GM18951 (cell line): ENCODE measurements around the gene TCF20.

Experiments used
- POLR2A ChIP-seq: IDR thresholded peaks from 4 replicates; pipeline ENCODE4 v1.6.1; 2011; ENCODE audit warnings: mild to moderate bottlenecking; ENCODE audit not compliant: insufficient read length, insufficient read depth; ENCODE audit errors: extremely low read depth
- in situ Hi-C: fragments of 300-500 bp; cut with MboI; formaldehyde crosslinking; loops from one replicate; pipeline ENCODE4 v1.12.0; 2022; ENCODE audit warnings: low sequenced_read_pairs, mixed read lengths, inconsistent platforms; ENCODE audit not compliant: unreplicated experiment

Gene TCF20

DNA sequence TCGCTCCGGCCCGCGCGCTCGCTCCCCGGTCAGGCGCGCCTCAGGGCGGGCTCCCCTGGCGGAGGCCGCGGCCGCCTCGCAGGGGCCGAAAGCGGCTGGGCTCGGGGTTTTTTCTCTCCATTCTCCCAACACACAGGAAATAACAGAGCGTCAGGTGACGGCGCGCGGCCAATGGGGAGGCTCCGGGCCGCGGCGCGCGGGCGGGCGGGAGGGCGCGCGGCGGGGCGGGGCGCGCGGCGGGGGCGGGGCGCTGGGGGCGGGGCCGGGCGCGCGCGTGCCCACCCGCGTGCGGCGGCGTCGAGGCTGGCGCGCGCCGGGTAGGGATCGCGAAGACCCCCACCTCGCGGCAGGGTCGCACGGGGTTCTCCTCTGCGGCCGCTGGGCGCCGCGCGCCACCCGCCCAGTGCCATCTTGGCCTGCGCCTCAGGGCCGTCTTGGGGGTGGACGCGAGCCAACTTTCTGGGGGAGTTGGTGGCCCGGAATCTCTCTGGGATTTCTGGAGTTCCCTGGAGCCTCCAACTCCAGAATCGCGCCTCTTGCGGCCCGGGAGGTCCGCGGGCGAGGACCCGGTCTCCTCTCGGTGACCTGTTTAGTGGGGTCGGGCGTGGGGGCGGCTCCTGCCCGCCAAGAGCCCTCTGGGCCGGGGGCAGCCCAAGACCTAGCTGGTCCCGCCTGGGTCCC, at the start of gene TCF20:
TCF20 (minus strand) TSS at position 144 of the 681 bp plus-strand sequence. CDS start 55,348 bp downstream, outside the sequence.
- in situ Hi-C loops: no loop called here
- TF ChIP-seq POLR2A: peak; percentile 78

DNA sequence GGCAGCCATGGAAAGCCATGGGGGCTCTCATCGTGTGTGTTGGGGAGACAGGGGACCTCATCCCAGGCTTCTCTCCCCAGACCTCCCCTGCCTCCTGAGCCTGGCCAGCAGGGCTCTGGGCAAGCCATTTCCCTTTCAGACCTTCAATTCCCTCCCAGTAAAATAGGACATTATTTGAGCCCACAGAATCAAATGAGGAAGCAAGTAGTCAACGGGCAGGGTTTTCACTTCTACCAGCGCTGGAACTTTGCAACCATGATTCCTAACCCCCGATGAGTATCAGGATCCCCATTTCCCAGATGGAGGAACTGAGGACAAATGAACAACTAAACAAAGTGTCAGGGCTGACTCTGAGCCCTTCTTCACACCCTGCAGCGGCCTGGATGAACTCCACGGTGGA, 48.9 kb upstream of the TCF20 start:
- no peak for TF ChIP-seq POLR2A
- in situ Hi-C loops: no loop called here

- TF ChIP-seq POLR2A: no peak
- in situ Hi-C loops: no loop called here
Measured at GRCh38 chr22:42318967-42319366, 48.5 kb upstream of the TCF20 start.

GRCh38 chr22:42317691-42318547, 47.5 kb upstream of the TCF20 start:
- TF ChIP-seq POLR2A: no peak
- in situ Hi-C loops: no loop called here

- TF ChIP-seq POLR2A: no peak
- in situ Hi-C loops: no loop called here
Measured at GRCh38 chr22:42317008-42317407, 46.6 kb upstream of the TCF20 start.

DNA sequence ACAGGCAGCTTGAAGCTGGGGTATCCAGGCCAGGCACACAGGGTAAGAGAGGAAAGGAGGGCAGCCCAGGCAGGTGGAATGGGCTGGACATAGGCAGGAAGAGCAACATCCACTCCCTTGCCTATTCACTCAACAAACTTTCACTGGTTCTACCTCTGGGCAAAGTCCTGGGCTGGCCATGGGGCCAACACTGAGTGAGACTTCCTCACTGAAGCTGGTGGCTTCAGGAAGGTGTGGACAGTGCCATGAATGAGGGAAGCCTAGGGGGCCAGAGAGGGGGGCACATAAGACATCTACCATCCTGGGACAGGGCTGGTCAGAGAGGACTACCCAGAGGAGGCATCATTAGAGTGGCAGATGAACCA, 44.9 kb upstream of the TCF20 start:
- in situ Hi-C loops: no loop called here
- no peak for TF ChIP-seq POLR2A

DNA sequence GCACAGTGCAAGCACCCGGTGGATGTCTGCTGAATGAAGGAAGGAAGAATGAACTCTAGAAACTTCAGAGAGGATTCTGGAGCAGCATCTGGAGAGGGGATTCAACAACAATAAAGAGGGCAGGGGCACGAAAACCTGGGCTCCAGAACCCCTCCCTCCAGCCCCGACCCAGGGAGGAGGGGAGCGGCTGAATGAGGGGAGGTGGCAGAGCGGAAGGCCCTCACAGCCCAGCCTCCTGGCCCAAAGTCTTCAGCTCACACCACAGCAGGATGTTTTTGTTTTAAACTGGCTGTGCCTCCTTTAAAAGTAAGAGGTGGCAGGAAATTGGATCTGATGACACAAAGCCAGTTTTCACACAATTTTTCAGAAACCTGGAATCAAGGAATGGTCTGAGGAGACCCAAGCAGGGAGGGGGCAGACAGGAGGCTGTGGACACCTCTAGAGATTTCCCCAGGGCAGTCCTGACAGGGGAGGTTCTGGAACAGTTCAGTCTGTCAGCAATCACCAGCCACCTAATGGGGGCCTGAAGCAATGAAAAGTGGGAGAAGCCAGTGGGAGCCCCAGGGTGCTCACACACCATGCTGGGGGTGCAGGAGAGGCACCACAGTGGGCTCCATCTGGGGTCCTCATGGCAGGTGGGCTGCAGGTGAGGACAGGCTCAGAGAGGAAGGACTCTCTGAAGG, 44.4 kb upstream of the TCF20 start:
- in situ Hi-C loops: no loop called here
- TF ChIP-seq POLR2A: no peak

DNA sequence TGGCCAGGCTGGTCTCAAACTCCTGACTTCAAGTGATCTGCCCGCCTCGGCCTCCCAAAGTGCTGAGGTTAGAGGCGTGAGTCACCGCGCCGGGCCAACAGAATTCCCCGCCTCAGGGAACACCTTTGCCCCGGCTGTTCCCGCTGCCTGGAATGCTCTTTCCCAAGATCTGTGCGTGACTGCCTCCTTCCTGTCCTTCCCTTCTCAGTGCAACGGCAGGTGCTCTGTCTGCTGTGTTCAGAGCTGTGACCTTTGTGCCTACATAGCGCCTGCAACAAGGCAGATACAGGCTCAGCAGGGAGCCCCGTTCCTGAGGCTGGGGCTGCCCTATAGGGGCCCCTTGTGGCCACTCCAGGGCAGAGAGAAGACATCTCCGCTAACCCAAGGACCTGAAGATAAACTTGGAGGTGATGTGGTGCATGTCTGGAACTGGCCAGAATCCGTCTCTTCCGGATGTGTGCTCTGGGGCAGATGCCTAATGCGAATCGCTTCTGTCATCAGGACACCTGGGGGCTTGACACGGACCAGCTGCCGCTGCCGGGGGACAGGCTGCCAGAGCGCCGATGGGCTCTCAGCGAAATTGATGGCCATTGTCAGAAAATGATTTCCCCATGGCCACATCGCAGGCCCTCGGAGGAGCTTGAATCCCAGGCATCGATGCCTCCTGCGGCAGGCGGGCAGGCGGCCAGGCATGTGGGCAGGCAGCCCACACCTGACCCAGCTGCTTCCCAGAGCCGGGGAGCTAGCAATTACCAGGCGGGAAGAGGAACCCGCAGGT, 43.5 kb upstream of the TCF20 start:
- no peak for TF ChIP-seq POLR2A
- in situ Hi-C loops: no loop called here

DNA sequence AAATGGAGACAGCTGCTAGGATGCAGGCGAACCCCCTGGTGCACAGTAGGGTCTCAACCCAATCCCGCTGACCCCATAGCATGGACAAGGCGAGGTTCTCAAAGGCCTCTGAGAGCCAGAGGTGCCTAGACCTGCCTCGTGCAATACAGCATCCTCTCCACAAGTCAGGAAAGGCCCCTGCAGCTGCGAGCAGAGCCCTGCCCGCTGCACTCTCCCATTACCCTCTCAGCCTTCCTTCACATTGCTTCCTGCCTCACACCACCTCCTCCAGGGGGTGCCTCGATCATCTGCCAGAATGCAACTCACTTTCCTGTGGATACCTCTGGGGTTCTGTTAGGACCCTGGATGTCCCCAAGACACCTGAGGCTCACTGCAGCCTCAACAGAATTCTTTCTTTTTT, 42.8 kb upstream of the TCF20 start:
- no peak for TF ChIP-seq POLR2A
- in situ Hi-C loops: no loop called here

GRCh38 chr22:42310291-42311015, 40.0 kb upstream of the TCF20 start:
- in situ Hi-C loops: no loop called here
- no peak for TF ChIP-seq POLR2A

- no peak for TF ChIP-seq POLR2A
- in situ Hi-C loops: no loop called here
Measured at GRCh38 chr22:42309865-42310264, 39.4 kb upstream of the TCF20 start.

GRCh38 chr22:42308892-42309468, 38.5 kb upstream of the TCF20 start:
- in situ Hi-C loops: no loop called here
- no peak for TF ChIP-seq POLR2A
